ENCODE results near the gene SNCAIP.
A peak's percentile ranks its signal among the peaks of the same experiment; 100 is the strongest.

Gene SNCAIP

DNA sequence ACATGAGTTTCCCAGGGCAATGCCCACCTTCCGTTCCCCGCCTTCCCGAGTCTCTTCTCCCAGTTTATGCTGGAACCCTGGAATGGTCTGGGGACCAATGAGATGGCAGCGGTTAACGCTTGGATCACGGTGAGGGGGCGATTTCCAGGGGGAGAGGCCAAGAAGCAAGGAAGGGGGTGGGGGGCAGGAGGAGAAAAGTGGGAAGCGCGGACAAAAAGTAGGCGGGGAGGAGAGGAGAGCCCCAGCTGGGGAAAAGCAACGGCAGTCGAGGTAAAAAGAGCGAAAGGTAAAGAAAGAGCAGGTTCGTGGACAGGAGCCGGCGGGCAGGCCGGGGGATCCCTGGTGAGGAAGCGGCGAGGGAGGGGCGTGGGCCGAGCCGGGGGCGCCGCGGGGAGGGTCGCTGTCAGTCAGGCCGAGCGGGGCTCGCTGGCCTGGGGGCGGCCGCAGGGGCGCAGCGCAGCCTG, 508 bp upstream of the SNCAIP start:
- in situ Hi-C loops (cut with HindIII; ENCODE audit: low sequenced_read_pairs): no loop called here
- TF ChIP-seq, protein P1, sequence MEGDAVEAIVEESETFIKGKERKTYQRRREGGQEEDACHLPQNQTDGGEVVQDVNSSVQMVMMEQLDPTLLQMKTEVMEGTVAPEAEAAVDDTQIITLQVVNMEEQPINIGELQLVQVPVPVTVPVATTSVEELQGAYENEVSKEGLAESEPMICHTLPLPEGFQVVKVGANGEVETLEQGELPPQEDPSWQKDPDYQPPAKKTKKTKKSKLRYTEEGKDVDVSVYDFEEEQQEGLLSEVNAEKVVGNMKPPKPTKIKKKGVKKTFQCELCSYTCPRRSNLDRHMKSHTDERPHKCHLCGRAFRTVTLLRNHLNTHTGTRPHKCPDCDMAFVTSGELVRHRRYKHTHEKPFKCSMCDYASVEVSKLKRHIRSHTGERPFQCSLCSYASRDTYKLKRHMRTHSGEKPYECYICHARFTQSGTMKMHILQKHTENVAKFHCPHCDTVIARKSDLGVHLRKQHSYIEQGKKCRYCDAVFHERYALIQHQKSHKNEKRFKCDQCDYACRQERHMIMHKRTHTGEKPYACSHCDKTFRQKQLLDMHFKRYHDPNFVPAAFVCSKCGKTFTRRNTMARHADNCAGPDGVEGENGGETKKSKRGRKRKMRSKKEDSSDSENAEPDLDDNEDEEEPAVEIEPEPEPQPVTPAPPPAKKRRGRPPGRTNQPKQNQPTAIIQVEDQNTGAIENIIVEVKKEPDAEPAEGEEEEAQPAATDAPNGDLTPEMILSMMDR (IDR thresholded peaks at IDR 0.05; ENCODE audit: low read depth, low read length, missing control alignments): no peak
- peak overlapping the region; percentile 79 for H3K4me3 ChIP-seq (ENCODE audit: low read depth, low read length)
- DNase-seq (ENCODE audit: low read depth): no peak

DNA sequence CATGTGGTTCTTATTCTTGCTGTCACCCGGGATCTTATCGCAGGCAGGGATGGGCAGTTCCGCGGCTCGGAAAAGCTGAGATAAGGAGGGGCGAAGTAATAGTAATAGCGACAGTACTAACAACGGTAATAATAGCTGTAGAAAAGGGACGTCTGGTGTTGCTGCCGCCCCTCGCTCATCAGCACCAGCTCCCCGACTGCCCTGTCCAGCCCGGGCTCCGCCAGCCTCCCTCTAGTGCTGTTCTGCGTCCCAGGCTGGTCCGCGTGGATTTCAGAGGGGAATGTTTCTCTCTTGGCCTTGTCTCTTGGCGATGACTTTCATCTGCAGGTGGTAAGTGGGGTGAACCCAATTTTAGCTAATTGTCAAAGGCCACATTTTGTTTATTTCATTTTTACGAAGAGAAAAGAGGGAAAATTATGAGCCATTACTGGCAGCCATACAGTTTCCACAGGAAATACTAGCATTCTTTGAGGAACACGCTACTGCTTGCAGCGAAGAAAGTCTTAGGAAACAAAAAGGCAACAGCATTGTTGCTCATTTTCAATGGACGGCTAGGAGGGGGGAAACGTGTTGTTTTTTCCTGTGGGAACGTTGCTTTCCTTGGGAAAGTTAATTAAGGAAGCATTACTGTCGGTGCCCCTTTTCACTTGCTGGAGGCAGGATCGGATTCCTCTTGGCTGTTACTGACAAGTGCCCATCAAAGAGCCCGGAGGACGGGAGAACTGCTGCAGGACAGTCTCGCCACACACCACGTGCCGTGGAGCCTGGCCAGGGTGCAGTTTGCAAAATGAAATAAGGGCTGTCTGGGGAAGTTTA, 762 bp downstream of the SNCAIP start:
- DNase-seq (ENCODE audit: low read depth): no peak
- in situ Hi-C loops (cut with HindIII; ENCODE audit: low sequenced_read_pairs): no loop called here
- TF ChIP-seq, protein P1 (IDR thresholded peaks at IDR 0.05; ENCODE audit: low read depth, low read length, missing control alignments): peak; percentile 2
- peak overlapping the region; percentile 79 for H3K4me3 ChIP-seq (ENCODE audit: low read depth, low read length)

DNA sequence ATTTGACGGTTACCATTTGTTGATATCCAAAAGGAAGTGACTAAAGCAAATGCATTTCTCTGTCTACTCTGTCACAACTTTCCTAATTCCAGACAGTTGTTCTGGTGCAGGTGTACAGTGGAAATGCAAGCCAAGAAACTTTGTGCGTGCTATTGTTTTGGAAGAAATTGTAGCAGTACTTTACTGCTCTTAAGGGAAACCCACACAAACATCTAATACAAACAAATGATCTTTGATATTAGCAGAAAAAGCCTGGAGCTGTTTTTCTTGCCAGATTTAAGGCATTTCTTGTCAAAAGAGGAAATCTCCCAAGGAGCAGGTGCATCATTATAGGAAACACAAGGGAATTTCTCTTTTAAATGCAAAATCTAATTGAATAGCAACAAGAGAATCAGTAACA, 2.0 kb downstream of the SNCAIP start:
- no peak overlapping the region for H3K4me3 ChIP-seq (ENCODE audit: low read depth, low read length)
- TF ChIP-seq, protein P1 (IDR thresholded peaks at IDR 0.05; ENCODE audit: low read depth, low read length, missing control alignments): no peak
- in situ Hi-C loops (cut with HindIII; ENCODE audit: low sequenced_read_pairs): no loop called here
- DNase-seq (ENCODE audit: low read depth): no peak

DNA sequence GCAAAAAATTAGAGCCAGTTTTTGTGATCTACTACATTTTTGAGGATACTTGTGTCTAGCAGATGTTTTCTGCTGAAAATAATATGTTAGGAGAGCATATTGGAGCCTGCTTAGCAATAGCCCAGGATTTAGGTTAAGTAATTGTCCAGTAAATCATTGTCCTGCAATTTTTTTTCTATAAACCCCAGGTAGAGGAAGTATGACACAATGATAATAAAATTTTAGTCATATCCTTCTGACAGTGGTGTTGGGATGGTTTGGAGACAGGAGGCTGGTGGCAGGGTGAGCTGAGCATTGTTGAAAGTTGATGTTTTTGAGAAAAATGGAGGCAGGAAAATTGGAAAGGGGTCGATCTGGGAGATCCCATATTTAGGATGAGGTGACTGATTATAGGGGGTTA, 3.5 kb downstream of the SNCAIP start:
- in situ Hi-C loops (cut with HindIII; ENCODE audit: low sequenced_read_pairs): no loop called here
- DNase-seq (ENCODE audit: low read depth): no peak
- TF ChIP-seq, protein P1 (IDR thresholded peaks at IDR 0.05; ENCODE audit: low read depth, low read length, missing control alignments): no peak
- H3K4me3 ChIP-seq (ENCODE audit: low read depth, low read length): no peak overlapping the region

DNA sequence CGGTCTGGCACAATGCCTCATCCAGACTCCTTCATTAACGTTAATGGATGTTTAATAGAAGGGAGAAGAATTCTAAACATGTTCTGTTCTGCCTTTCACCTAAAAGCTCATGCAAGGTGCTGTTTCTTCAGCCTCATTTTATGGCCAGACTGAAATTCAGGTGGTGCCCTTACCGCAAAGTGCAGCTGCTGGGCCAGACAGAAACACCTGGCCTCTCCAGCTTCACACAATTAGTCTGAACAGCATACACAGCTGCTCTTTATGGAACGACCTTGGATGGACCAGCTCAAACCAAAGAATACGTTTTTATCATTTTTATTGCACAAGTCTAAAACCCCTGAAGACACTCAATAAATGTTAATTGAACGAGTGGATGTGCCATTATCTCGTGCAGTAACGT, 4.6 kb downstream of the SNCAIP start:
- no peak for DNase-seq (ENCODE audit: low read depth)
- TF ChIP-seq, protein P1 (IDR thresholded peaks at IDR 0.05; ENCODE audit: low read depth, low read length, missing control alignments): no peak
- no peak overlapping the region for H3K4me3 ChIP-seq (ENCODE audit: low read depth, low read length)
- in situ Hi-C loops (cut with HindIII; ENCODE audit: low sequenced_read_pairs): no loop called here

DNA sequence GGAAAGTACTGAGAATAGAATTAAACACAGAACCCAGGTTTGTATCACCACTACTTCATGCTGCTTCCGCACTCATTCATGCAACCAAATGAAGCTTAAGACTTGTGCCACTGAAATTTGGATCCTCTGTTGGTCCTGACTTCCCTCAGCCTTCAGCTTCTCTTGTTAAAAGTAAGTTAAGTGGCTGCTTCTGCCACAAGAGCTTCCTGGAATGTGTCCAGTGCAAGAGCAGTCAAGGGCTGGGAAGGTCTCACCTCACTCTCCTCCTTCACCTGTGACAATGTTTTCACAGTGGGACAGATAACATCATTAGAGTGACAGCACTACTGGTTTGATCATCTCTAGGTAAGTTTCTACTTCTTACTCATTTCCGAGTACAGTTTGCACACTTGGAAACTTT, 7.9 kb downstream of the SNCAIP start:
- TF ChIP-seq, protein P1 (IDR thresholded peaks at IDR 0.05; ENCODE audit: low read depth, low read length, missing control alignments): no peak
- in situ Hi-C loops (cut with HindIII; ENCODE audit: low sequenced_read_pairs): no loop called here
- DNase-seq (ENCODE audit: low read depth): no peak
- no peak overlapping the region for H3K4me3 ChIP-seq (ENCODE audit: low read depth, low read length)
